Heart left ventricle (tissue), 16 donors: Measurements from ENCODE around the gene MED12L. TPM values are rescaled to one million over a fixed set of nuclear protein-coding genes. Genes with fewer than 3 reads are reported as not detected.

ENCODE experiments used
- ATAC-seq, 4 donors: fragments of 200-7000 bp; cut with Tn5 transposase; one replicate each; pipeline ENCODE4 v1.9.1; 2020 to 2022; ENCODE audit warnings: moderate library complexity in 4 of 4, mild to moderate bottlenecking in 3 of 4, moderate number of reproducible peaks in 1 of 4
- DNase-seq, 5 donors: peaks; one replicate each; pipeline ENCODE4 v3.0.0-alpha.2; 2020
- H3K27ac ChIP-seq, 12 donors: fragments of 200-600 bp; sonication (generic) in 4 of 12; one replicate each; pipeline versions ENCODE4 v1.5.0 to v1.8.0; 2016 to 2022; ENCODE audit warnings: mild to moderate bottlenecking in 2 of 12
- H3K27me3 ChIP-seq, 9 donors: fragments of 200-600 bp; sonication (generic) in 2 of 9; one replicate each; pipeline versions ENCODE4 v1.5.1 to v1.8.0; 2016 to 2022; ENCODE audit warnings: mild to moderate bottlenecking in 3 of 9
- H3K36me3 ChIP-seq, 9 donors: fragments of 200-600 bp; sonication (generic) in 2 of 9; one replicate each; pipeline versions ENCODE4 v1.5.0 to v1.8.0; 2018 to 2022; ENCODE audit warnings: mild to moderate bottlenecking in 2 of 9
- H3K4me1 ChIP-seq, 12 donors: fragments of 200-600 bp; sonication (generic) in 4 of 12; one replicate each; pipeline versions ENCODE4 v1.5.0 to v1.8.0; 2016 to 2022; ENCODE audit warnings: mild to moderate bottlenecking in 3 of 12
- H3K4me3 ChIP-seq, 12 donors: fragments of 200-600 bp; sonication (generic) in 4 of 12; one replicate each; pipeline versions ENCODE4 v1.5.0 to v1.8.0; 2017 to 2022; ENCODE audit warnings: mild to moderate bottlenecking in 9 of 12, moderate library complexity in 4 of 12
- H3K9me3 ChIP-seq, 12 donors: fragments of 200-600 bp; sonication (generic) in 4 of 12; one replicate each; pipeline versions ENCODE4 v1.5.0 to v1.8.0; 2016 to 2022; ENCODE audit warnings: mild to moderate bottlenecking in 1 of 12
- CTCF ChIP-seq, 12 donors: fragments of 200-600 bp; sonication (generic) in 4 of 12; IDR thresholded peaks; one replicate each; pipeline versions ENCODE4 v1.5.0 to v1.8.0; 2018 to 2022; ENCODE audit warnings: antibody characterized with exemption in 12 of 12, mild to moderate bottlenecking in 5 of 12
- POLR2A ChIP-seq, 2 donors: fragments of 450-650 bp; IDR thresholded peaks; one replicate each; pipeline ENCODE4 v1.6.1; 2017; ENCODE audit warnings: antibody characterized with exemption in 2 of 2, mild to moderate bottlenecking in 2 of 2, moderate library complexity in 2 of 2
- WGBS, 4 donors: extraction: QIAGEN DNeasy Blood & Tissue Kit in 2 of 4; methylation state at CpG; one replicate each; pipeline versions ENCODE4 v1.1.5 to v1.1.7; 2013 to 2018; 5-methylcytosine and 5-hydroxymethylcytosine counted together
- intact Hi-C, 10 donors: fragments of 100-400 bp; cut with DNase I; formaldehyde crosslinking; loops; one replicate each; pipeline versions ENCODE4 v1.11.1 to v1.14.2; 2022
- polyA plus RNA-seq, 2 donors: library from polyadenylated mRNA; stranded (reverse); fragments of 200-250 nt; gene quantifications; one replicate each; pipeline ENCODE4 v1.2.3, GENCODE V29; 2013
- total RNA-seq, 9 donors: library from RNA; depleted of rRNA in 2 of 9; stranded (reverse); fragments of >200 nt in 2 of 9; fragmentation: NEBNext Ultra II Directional in 3 of 9; extraction: Animal tissue kit (Norgen Biotek cat#: 25700) in 3 of 9; gene quantifications; one replicate each; pipeline versions ENCODE4 v1.1.0 to v1.2.4, GENCODE V29; 2016 to 2023
- donor health status: ischemic (EF 13 %, LVEDD 7.1; RV severe dilation, severe dysfunction).
- donor health status: healthy with polysubstance abuse.
- donor health status: DM: no; HTN: yes; CAD: no.
- donor health status: DM: no; HTN: no; CAD: no.
- donor health status: ischemic (EF 25% LVEDD 6.9; RV normal size, moderate dysfunction).
- donor health status: ischemic (EF 25% LVEDD 5.7; RV mildly dilated, moderate dysfunction).
- donor health status: healthy.
- donor health status: DM: yes; HTN: yes; CAD: no.
- donor health status: ischemic (EF 35%, LVEDD 5.7; RV mildly dilated, moderate dysfunction).
- donor health status: nonischemic (EF 11% LVEDD 7.7; RV severe dilation, severe dysfunction).
- donor health status: DM: yes; HTN: yes; CAD: no.
- donor health status: PGD.
- donor health status: ischemic (EF 29% LVEDD 5.4; RV normal size, mild dysfunction).
- donor health status: nonischemic (EF 23%, LVEDD 6.1; RV moderate dilation, normal function).

Gene MED12L
- total and polyA plus RNA-seq, 11 donors: 0.06 to 2.1 (median 0.39) TPM

- no peak for ATAC-seq
- no peaks in the 10 kb centered on the region for H3K27me3 ChIP-seq
- no peaks in the 10 kb centered on the region for H3K4me1 ChIP-seq
- 47 to 62% (median 55%) methylated on average over 6 of the region's 6 CpGs for WGBS, 4 donors
- TF ChIP-seq CTCF (IDR thresholded peaks at IDR 0.05) (no peak), POLR2A (IDR thresholded peaks at IDR 0.05) (no peak)
- no peak overlapping the region for H3K27ac ChIP-seq
- no peaks in the 10 kb centered on the region for H3K36me3 ChIP-seq
- peaks cover 0 to 24% (median 8%) of the 10 kb centered on the region in 12 donors for H3K9me3 ChIP-seq
- H3K4me3 ChIP-seq: no peak overlapping the region
- intact Hi-C loops: no loop called here
- DNase-seq: no peak
These were observed 398.6 kb downstream of the MED12L start for GRCh38 chr3:151483961-151484520.

Other genes with a start within 250 kb of the MED12L start
- under 1 TPM in 1 of 9 donors, not detected in 8; 0.56 TPM for gene MINDY4B, start 180.2 kb upstream of the MED12L start, total RNA-seq
- not detected for gene MINDY4B, start 180.2 kb upstream of the MED12L start, polyA plus RNA-seq
- not detected for gene CLRN1, start 112.9 kb upstream of the MED12L start, total RNA-seq
- gene CLRN1, start 112.9 kb upstream of the MED12L start, polyA plus RNA-seq: not detected
- gene GPR171, start 117.6 kb downstream of the MED12L start, total RNA-seq: 1 to 10 TPM in 1 of 9 donors, under 1 TPM in 3, not detected in 5; 0.33 to 2.1 (median 0.42) TPM
- under 1 TPM; 0.18 to 0.19 TPM for gene GPR171, start 117.6 kb downstream of the MED12L start, polyA plus RNA-seq
- gene P2RY14, start 192.9 kb downstream of the MED12L start, total RNA-seq: 1 to 10 TPM; 1.9 to 8.4 (median 4.1) TPM
- gene P2RY14, start 192.9 kb downstream of the MED12L start, polyA plus RNA-seq: 1 to 10 TPM in 1 of 2 donors, under 1 TPM in 1; 0.75 to 2.9 TPM
- not detected for gene GPR87, start 231.2 kb downstream of the MED12L start, total RNA-seq
- not detected for gene GPR87, start 231.2 kb downstream of the MED12L start, polyA plus RNA-seq
- 1 to 10 TPM in 2 of 9 donors, under 1 TPM in 7; 0.23 to 7.3 (median 0.50) TPM for gene P2RY13, start 243.9 kb downstream of the MED12L start, total RNA-seq
- under 1 TPM; 0.25 to 0.30 TPM for gene P2RY13, start 243.9 kb downstream of the MED12L start, polyA plus RNA-seq